IPS DF 6.9 (cell line): ENCODE results near the gene ARHGAP44.

Source experiments
- DNase-seq: peaks from one replicate; pipeline ENCODE4 v3.0.0-alpha.2; 2013; ENCODE audit warnings: low read depth, low spot score
- H3K27ac ChIP-seq: one replicate; pipeline ENCODE4 v1.5.1; 2013; ENCODE audit warnings: low read length, control low read depth
- H3K27me3 ChIP-seq: 2 replicates; pipeline ENCODE4 v1.6.1; 2013; ENCODE audit warnings: mild to moderate bottlenecking, low read length; ENCODE audit not compliant: control insufficient read depth, insufficient read depth
- H3K36me3 ChIP-seq: 2 replicates; pipeline ENCODE4 v1.6.1; 2013; ENCODE audit warnings: low read length; ENCODE audit not compliant: control insufficient read depth, insufficient read depth
- H3K4me1 ChIP-seq: 2 replicates; pipeline ENCODE4 v1.6.1; 2013; ENCODE audit warnings: low read length; ENCODE audit not compliant: control insufficient read depth, insufficient read depth
- H3K4me3 ChIP-seq: 2 replicates; pipeline ENCODE4 v1.5.1; 2013; ENCODE audit warnings: mild to moderate bottlenecking, low read length
- H3K9me3 ChIP-seq: 2 replicates; pipeline ENCODE4 v1.6.1; 2013; ENCODE audit warnings: low read length, inconsistent platforms; ENCODE audit not compliant: control insufficient read depth, insufficient read depth
- WGBS: extraction: QIAGEN DNeasy Blood & Tissue Kit; methylation state at CpG from one replicate; pipeline ENCODE4 v1.1.7; 2013; ENCODE audit warnings: mixed read lengths, missing lambda C conversion rate; ENCODE audit not compliant: insufficient read length, insufficient coverage; 5-methylcytosine and 5-hydroxymethylcytosine counted together

The ARHGAP44 gene

DNA sequence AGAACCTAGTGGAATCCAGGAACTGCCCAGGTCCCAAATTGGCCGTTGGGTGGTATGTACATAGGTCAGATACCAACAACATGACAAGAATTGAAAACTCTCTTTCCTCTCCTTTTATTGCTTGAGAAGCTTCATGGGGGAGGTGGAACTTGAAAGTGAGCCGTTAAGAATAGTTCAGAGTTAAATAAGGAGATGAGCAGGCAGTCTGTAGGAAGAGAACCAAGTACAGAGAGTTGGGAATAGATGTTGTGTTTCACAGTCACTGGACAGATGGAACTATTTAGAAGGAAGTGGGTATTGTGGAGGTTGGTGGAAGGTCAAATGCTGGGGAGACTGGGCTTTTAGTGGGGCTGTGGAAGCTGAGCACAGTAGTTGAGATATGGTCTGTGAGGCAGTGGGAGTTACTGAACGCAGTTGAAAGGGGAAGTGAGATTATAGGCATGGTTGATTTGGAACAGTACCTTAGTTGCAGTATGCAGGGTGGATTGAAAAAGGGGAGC is 26.4 kb downstream of the ARHGAP44 start:
- H3K27ac ChIP-seq = no peak overlapping the region
- no peaks in the 10 kb centered on the region for H3K9me3 ChIP-seq
- H3K4me1 ChIP-seq = no peaks in the 10 kb centered on the region; the same call in 1 of the 2 replicates
- H3K4me3 ChIP-seq = no peak overlapping the region
- no CpG with 5 or more reads among the region's 3 CpGs for WGBS
- no peak for DNase-seq
- H3K36me3 ChIP-seq = no peaks in the 10 kb centered on the region
- H3K27me3 ChIP-seq = no peaks in the 10 kb centered on the region

DNA sequence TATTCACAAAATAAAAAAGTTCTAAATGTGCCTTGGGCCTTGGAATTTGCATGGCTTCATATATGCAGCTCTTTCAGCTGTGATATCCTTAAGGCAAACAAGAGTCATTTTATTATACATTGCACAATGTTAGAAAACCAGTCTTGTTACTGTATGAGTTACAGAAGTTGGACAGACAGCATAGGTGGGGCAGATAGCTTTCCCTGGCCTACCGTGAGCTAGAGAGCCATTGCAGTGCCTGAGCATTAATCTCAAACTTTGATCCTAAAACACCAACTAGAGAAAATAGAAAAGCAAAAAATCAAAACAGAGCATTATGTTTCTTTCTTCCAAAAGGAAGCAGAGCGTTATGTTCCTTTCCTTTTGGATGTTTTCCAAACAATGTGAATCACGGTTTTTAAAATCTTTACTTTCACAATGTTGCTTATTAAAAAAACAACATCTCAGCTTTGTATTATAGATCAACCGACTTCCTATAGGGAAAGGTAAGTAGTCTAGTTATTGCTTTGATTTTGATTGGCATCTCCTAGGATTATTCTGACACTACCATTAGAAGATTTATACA is 32.2 kb downstream of the ARHGAP44 start:
- no CpG with 5 or more reads among the region's 4 CpGs for WGBS
- DNase-seq = no peak
- H3K36me3 ChIP-seq = no peaks in the 10 kb centered on the region

GRCh38 chr17:12826431-12826830 is 37.1 kb downstream of the ARHGAP44 start:
- Histone ChIP-seq H3K27ac (no peak overlapping the region), H3K4me1 (no peaks in the 10 kb centered on the region), H3K27me3 (no peaks in the 10 kb centered on the region), H3K4me3 (no peak overlapping the region), H3K36me3 (no peaks in the 10 kb centered on the region), H3K9me3 (no peaks in the 10 kb centered on the region)
- no peak for DNase-seq
- no CpG with 5 or more reads among the region's 1 CpG for WGBS

More for the DNA sequence above, 32.2 kb downstream of the ARHGAP44 start:
- Histone ChIP-seq H3K27me3 (no peaks in the 10 kb centered on the region), H3K4me1 (no peaks in the 10 kb centered on the region), H3K27ac (no peak overlapping the region), H3K4me3 (no peak overlapping the region), H3K9me3 (no peaks in the 10 kb centered on the region)

DNA sequence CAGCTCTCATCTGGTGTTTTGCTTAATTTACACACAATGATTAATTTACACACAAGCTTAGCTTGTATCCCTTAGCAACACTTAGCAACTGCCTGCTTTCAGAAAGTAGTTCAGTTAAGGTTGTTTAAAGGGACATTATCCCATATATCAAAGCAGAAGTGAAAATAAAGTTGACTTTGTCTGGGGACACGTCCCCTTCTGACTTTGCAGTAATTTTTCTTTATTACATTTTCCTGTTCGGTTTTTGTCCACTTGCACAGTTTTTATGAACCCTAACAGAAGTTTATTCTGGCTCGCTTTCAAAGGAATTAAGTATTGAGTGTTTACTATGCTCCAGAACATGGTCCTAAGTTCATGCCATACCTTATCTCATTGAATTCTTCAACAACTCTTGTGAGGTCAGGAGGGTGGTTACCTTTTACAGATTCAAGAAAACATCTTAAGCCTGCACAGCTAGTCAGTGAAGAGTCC is 41.5 kb downstream of the ARHGAP44 start:
- no peak for DNase-seq
- no CpG with 5 or more reads among the region's 3 CpGs for WGBS
- Histone ChIP-seq H3K36me3 (no peaks in the 10 kb centered on the region), H3K9me3 (no peaks in the 10 kb centered on the region), H3K27me3 (no peaks in the 10 kb centered on the region), H3K4me3 (no peak overlapping the region), H3K27ac (no peak overlapping the region), H3K4me1 (no peaks in the 10 kb centered on the region)

DNA sequence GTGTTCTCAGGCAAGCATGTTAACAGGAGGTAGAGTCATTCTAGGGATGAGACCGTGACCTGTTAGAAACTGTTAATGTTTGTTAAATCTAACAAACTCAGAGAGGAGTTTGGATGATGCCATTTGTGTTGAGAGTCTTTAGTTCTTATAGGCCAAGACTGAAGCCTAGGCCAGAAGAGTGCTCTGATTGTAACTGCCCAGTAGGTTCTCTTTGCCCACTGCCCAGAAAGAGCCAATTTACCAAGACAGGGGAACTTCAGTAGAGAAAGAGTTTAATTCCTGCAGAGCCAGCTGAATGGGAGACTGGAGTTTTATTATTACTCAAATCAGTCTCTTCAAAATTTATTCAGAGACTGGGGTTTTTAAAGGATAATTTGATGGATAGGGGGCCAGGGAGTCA is 42.5 kb downstream of the ARHGAP44 start:
- Histone ChIP-seq H3K4me1 (no peaks in the 10 kb centered on the region), H3K4me3 (no peak overlapping the region), H3K9me3 (no peaks in the 10 kb centered on the region), H3K27me3 (no peaks in the 10 kb centered on the region), H3K36me3 (no peaks in the 10 kb centered on the region), H3K27ac (no peak overlapping the region)
- WGBS = no CpG with 5 or more reads among the region's 1 CpG
- no peak for DNase-seq

DNA sequence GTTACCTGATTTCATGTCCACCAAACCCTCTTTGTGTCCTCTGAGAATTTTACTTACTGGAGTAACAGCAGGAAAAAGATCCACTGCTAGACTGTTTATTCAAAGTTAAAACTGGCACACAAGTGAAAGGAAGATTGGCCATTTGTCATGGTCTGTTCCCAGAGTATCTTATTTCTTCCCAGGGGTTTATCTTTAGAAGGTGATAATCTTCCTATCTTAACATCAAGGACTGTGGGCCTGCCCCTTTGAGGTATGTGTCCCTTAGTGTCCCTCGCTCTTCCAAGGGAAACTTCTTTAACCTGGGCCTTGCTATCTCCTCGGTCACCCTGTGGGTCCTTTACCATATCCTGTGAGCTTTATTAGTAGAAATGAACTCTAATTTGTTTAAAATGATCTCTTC is 49.7 kb downstream of the ARHGAP44 start:
- no peaks in the 10 kb centered on the region for H3K9me3 ChIP-seq
- no peak overlapping the region for H3K27ac ChIP-seq
- H3K27me3 ChIP-seq = no peaks in the 10 kb centered on the region
- H3K4me3 ChIP-seq = no peak overlapping the region
- no peaks in the 10 kb centered on the region for H3K4me1 ChIP-seq
- no CpG with 5 or more reads among the region's 2 CpGs for WGBS
- H3K36me3 ChIP-seq = no peaks in the 10 kb centered on the region
- no peak for DNase-seq

GRCh38 chr17:12842936-12843335 is 53.6 kb downstream of the ARHGAP44 start:
- no peaks in the 10 kb centered on the region for H3K36me3 ChIP-seq
- H3K4me1 ChIP-seq = no peaks in the 10 kb centered on the region
- H3K27ac ChIP-seq = no peak overlapping the region
- H3K27me3 ChIP-seq = no peaks in the 10 kb centered on the region
- H3K4me3 ChIP-seq = no peak overlapping the region
- no peaks in the 10 kb centered on the region for H3K9me3 ChIP-seq
- DNase-seq = no peak
- no CpG with 5 or more reads among the region's 4 CpGs for WGBS

DNA sequence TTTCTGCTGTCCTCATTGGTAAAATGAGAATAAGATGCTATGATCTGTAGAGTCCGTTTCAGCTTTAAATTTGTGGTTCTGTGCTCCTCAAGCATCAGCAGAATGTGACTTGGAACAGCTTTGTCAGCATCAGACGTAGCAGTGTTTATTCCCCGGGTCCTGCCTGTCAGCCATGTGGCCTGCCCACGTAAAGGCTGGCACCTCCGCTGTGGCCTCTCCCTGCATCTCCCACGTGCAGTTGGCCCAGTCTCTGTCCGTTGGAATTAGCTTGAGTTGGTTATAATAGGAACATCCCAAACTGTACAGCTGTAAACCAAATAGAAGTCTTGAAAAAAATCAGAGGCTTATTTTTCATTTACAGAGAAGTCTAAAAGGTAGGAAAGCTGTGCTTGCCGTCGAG is 61.7 kb downstream of the ARHGAP44 start:
- DNase-seq = no peak
- WGBS = no CpG with 5 or more reads among the region's 9 CpGs
- no peaks in the 10 kb centered on the region for H3K27me3 ChIP-seq
- peaks cover 1% of the 10 kb centered on the region; the same call in 1 of the 2 replicates for H3K4me1 ChIP-seq
- no peak overlapping the region for H3K4me3 ChIP-seq
- no peaks in the 10 kb centered on the region for H3K9me3 ChIP-seq
- no peaks in the 10 kb centered on the region for H3K36me3 ChIP-seq
- H3K27ac ChIP-seq = no peak overlapping the region

GRCh38 chr17:12851901-12852435 is 62.7 kb downstream of the ARHGAP44 start:
- no CpG with 5 or more reads among the region's 4 CpGs for WGBS
- H3K36me3 ChIP-seq = no peaks in the 10 kb centered on the region
- H3K9me3 ChIP-seq = no peaks in the 10 kb centered on the region
- H3K27ac ChIP-seq = no peak overlapping the region
- no peak for DNase-seq
- H3K4me3 ChIP-seq = no peak overlapping the region
- no peaks in the 10 kb centered on the region for H3K27me3 ChIP-seq
- H3K4me1 ChIP-seq = peaks cover 1% of the 10 kb centered on the region; the same call in 1 of the 2 replicates

DNA sequence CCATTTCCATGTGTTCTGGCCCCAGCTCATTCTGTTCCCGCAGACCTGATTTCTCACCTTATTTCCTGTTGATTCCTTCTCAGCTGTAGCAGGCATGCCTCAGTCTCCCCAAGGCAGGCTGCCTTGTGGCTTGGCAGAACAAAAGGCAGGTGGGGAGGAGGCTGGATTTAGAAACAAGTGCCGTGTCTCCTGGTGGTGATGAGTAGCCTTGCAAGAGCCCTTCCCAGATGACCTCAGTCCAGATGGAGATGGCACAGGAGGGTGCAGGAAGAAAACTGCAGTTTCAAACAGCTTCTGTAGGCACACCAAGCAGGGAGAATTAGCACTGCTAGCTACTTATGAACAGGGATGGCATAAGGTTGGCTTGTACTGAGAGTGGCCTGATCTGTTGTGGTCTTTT is 64.6 kb downstream of the ARHGAP44 start:
- Histone ChIP-seq H3K4me3 (no peak overlapping the region), H3K27me3 (no peaks in the 10 kb centered on the region), H3K9me3 (no peaks in the 10 kb centered on the region), H3K4me1 (peaks cover 1% of the 10 kb centered on the region; the same call in 1 of the 2 replicates), H3K36me3 (no peaks in the 10 kb centered on the region), H3K27ac (no peak overlapping the region)
- WGBS = no CpG with 5 or more reads among the region's 2 CpGs
- DNase-seq = no peak

- H3K27me3 ChIP-seq = no peaks in the 10 kb centered on the region
- no peak overlapping the region for H3K4me3 ChIP-seq
- no peaks in the 10 kb centered on the region for H3K9me3 ChIP-seq
- no peak overlapping the region for H3K27ac ChIP-seq
- peaks cover 1% of the 10 kb centered on the region; the same call in 1 of the 2 replicates for H3K4me1 ChIP-seq
- no CpG with 5 or more reads among the region's 3 CpGs for WGBS
- no peak for DNase-seq
- no peaks in the 10 kb centered on the region for H3K36me3 ChIP-seq
Measured at GRCh38 chr17:12856416-12856815, 67.1 kb downstream of the ARHGAP44 start.
